Neural crest cell (in vitro differentiated cells): ENCODE measurements around the gene PLPP7. TPM values are rescaled to one million over a fixed set of nuclear protein-coding genes. Genes with fewer than 3 reads are reported as not detected.
"Not testable (repeated sequence)": the region's sequence is repeated elsewhere in the genome, so short reads cannot be mapped to it uniquely, and the experiment has no call there.

Source experiments
- DNase-seq: peaks from one replicate; pipeline ENCODE4 v3.0.0; 2021; ENCODE audit warnings: low read depth, mixed read lengths, low spot score
- H3K27ac Mint-ChIP-seq: one replicate; pipeline ENCODE4 v1.8.0; 2021; ENCODE audit warnings: mild to moderate bottlenecking, mixed read lengths; ENCODE audit not compliant: unreplicated experiment
- H3K27me3 Mint-ChIP-seq: 2 replicates; pipeline ENCODE4 v1.8.0; 2021; ENCODE audit warnings: low read depth, mild to moderate bottlenecking, mixed read lengths
- H3K36me3 Mint-ChIP-seq: 2 replicates; pipeline ENCODE4 v1.8.0; 2021; ENCODE audit warnings: low read depth, mild to moderate bottlenecking, mixed read lengths
- H3K4me1 Mint-ChIP-seq: 2 replicates; pipeline ENCODE4 v1.8.0; 2021; ENCODE audit warnings: mixed read lengths
- H3K4me3 Mint-ChIP-seq: one replicate; pipeline ENCODE4 v1.8.0; 2021; ENCODE audit warnings: mild to moderate bottlenecking, mixed read lengths
- H3K9me3 Mint-ChIP-seq: 2 replicates; pipeline ENCODE4 v1.8.0; 2021; ENCODE audit warnings: mixed read lengths
- total RNA-seq: library from RNA; stranded (reverse); gene quantifications from 2 replicates; pipeline ENCODE4 v1.2.1, GENCODE V29; 2021
- TF ChIP-seq, protein P1 (sequence below): fragments of 200-600 bp; sonication (generic); conservative IDR thresholded peaks from 2 replicates; pipeline ENCODE4 v1.5.0; 2021; ENCODE audit warnings: antibody characterized with exemption, mild to moderate bottlenecking

Gene PLPP7
- total RNA-seq, 1 donor from 2014 or later, result 6.9 TPM

DNA sequence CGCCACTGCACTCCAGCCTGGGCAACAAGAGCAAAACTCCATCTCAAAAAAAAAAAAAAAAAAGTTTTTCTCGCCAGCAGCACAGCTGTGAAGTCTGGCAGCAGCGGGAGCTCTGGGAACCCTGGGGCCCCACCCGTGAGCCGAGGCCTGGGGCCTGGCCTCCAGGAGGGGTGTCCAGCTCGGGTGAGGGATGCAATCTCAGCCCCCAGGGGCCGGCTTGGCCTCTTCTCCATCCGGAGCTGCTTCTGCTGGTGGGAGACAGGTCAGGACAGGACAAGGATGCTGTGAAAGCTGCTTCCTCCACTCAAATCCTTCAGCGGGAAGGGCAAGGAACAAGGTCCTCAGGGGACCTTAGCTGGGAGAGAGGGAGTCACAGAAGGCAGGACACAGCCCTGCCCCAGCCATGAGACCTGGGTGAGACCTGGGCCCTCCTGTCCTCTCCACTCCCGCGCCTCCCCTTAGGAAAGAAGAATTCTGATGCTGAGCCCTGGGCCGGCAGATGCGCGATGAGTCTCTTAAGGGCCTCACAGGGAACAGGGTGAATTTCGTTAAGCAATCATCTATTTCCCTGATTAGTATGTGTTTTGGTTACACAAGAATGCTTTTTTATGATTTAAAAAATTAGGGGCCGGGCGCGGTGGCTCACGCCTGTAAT is 30.6 kb downstream of the PLPP7 start:
- TF ChIP-seq, protein P1, sequence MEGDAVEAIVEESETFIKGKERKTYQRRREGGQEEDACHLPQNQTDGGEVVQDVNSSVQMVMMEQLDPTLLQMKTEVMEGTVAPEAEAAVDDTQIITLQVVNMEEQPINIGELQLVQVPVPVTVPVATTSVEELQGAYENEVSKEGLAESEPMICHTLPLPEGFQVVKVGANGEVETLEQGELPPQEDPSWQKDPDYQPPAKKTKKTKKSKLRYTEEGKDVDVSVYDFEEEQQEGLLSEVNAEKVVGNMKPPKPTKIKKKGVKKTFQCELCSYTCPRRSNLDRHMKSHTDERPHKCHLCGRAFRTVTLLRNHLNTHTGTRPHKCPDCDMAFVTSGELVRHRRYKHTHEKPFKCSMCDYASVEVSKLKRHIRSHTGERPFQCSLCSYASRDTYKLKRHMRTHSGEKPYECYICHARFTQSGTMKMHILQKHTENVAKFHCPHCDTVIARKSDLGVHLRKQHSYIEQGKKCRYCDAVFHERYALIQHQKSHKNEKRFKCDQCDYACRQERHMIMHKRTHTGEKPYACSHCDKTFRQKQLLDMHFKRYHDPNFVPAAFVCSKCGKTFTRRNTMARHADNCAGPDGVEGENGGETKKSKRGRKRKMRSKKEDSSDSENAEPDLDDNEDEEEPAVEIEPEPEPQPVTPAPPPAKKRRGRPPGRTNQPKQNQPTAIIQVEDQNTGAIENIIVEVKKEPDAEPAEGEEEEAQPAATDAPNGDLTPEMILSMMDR, result no peak
- no peak overlapping the region for H3K27ac Mint-ChIP-seq
- H3K9me3 Mint-ChIP-seq, result no peaks in the 10 kb centered on the region
- H3K27me3 Mint-ChIP-seq, result no peaks in the 10 kb centered on the region
- H3K4me3 Mint-ChIP-seq, result no peak overlapping the region
- H3K4me1 Mint-ChIP-seq, result peaks cover 4% of the 10 kb centered on the region
- no peak for DNase-seq
- H3K36me3 Mint-ChIP-seq, result no peaks in the 10 kb centered on the region

DNA sequence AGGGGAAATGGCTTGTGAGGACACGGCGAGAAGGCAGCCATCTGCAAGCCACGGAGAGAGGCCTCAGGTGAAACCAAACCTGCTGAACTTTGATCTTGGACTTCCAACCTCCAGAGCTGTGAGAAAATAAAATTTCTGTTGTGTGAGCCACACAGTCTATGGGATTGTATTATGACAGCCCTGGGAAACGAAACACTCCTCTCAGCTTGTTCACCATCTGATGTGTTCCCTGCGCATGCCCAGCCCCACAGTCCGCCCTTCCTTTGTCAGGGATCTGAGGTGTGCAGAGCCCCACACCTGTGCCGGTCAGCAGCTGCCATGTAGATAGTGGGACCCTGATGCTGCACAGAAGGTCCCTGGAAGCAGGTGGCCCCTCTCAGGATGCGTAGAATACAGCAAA is 34.1 kb downstream of the PLPP7 start:
- TF ChIP-seq, protein P1, result no peak
- Mint-ChIP-seq H3K27ac (no peak overlapping the region), H3K4me1 (peaks cover 1% of the 10 kb centered on the region), H3K9me3 (no peaks in the 10 kb centered on the region), H3K4me3 (no peak overlapping the region), H3K27me3 (no peaks in the 10 kb centered on the region), H3K36me3 (no peaks in the 10 kb centered on the region)
- DNase-seq, result no peak

DNA sequence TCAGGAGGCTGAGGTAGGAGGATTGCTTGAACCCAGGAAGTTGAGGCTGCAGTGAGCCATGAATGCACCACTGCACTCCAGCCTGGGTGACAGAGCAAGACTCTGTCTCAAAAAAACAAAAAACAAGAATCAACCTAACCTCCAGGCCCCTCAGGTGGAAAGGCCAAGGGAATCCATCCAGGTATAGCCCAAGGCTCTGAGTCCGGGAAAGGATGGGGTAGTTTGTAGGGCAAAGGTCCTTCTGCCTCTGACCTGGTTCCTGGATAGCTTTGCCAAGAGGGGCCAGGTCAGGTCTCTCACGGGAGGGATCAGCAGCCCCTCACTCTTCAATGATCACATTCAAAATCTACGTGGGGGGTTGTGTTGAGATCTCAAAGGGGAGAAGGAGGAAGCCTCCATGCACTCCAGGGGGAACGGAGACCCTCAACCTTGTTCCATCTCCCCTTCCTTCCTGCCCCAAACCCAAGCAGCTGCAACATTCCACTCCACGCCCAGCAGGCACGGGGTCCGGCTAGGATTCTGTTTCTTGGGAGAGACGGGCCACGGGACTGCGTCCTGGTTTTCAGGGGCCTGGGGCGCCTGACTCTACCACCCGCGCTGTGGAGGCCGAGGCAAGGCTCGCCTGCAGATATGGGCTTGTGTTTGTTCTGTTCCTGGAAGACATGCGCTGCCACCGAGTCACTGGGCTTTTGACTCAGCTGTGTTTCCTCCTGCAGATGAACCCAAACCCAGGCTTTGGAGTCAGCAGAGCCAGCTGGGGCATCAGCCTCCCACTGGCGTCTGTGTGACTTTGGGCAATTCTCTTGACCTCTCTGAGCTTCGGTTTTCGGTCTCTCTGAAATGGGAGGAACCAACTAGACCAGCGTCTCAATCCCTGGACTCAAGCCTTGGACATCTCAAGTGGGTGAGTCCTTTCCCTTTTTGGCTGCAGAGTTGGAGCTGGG is 35.5 kb downstream of the PLPP7 start:
- no peaks in the 10 kb centered on the region for H3K27me3 Mint-ChIP-seq
- no peak overlapping the region for H3K4me3 Mint-ChIP-seq
- H3K9me3 Mint-ChIP-seq, result no peaks in the 10 kb centered on the region
- H3K27ac Mint-ChIP-seq, result no peak overlapping the region
- TF ChIP-seq, protein P1, result no peak
- DNase-seq, result no peak
- no peaks in the 10 kb centered on the region for H3K4me1 Mint-ChIP-seq
- H3K36me3 Mint-ChIP-seq, result no peaks in the 10 kb centered on the region

DNA sequence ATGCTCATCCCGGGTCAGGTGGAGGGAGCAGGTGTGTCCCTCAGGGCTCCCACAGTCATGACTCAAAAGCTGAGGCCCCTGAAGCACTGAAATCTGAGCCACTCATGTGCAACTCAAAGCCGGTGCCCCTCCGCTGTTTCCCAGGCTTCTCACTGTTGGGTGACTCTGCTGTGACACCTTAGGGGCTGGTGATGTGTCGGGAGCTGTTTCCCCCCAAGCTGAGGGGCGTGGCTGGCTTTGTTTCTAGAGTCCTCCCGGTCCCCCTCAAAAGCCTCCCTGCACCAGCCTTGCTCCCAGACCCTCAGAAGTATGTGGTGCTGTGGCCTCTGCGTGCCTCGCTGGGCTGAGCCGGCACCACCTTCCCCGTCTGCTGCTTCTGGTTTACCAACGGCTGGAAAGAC is 39.7 kb downstream of the PLPP7 start:
- Mint-ChIP-seq H3K36me3 (no peaks in the 10 kb centered on the region), H3K27me3 (no peaks in the 10 kb centered on the region), H3K4me1 (peaks cover 5% of the 10 kb centered on the region), H3K27ac (no peak overlapping the region), H3K4me3 (no peak overlapping the region), H3K9me3 (no peaks in the 10 kb centered on the region)
- no peak for DNase-seq
- TF ChIP-seq, protein P1, result no peak

DNA sequence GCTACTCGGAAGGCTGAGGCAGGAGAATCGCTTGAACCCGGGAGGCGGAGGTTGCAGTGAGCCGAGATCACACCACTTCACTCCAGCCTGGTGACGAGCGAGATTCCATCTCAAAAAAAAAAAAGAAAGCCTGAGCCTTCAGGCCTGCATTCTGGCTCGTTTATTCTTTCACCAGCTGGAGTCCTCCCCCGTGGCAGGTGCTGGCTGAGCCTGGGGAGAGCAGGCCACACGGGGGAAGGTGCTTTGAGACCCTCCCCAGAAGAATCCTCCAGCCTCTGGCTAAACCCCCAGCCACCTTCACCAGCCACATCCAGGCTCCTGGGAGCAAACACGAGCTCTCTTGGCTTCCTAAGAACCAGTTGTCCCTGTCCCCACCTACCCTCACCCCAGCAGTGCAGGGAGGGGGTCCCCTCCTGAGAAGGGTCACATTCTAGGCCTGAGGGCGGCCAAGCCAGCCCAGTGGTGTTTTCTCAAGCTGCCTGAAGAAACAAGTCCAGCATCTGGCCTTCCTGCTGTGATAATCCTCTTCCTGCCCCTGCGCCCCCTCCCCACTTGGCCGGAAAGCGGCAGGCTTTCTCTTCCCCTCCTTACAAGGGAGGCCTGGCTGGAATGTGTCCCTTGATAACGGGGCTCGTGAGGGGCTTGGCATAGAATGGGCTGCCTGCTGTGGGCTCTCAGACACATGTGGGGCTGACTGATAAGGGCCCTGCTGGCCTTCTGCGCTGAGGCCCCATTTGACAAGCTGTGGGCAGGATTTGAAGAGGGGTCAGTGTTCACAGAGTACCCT is 41.5 kb downstream of the PLPP7 start:
- no peaks in the 10 kb centered on the region for H3K9me3 Mint-ChIP-seq
- H3K36me3 Mint-ChIP-seq, result no peaks in the 10 kb centered on the region
- TF ChIP-seq, protein P1, result no peak
- H3K27ac Mint-ChIP-seq, result peak overlapping the region; percentile 91
- DNase-seq, result no peak
- no peak overlapping the region for H3K4me3 Mint-ChIP-seq
- H3K4me1 Mint-ChIP-seq, result peaks cover 5% of the 10 kb centered on the region
- H3K27me3 Mint-ChIP-seq, result no peaks in the 10 kb centered on the region

DNA sequence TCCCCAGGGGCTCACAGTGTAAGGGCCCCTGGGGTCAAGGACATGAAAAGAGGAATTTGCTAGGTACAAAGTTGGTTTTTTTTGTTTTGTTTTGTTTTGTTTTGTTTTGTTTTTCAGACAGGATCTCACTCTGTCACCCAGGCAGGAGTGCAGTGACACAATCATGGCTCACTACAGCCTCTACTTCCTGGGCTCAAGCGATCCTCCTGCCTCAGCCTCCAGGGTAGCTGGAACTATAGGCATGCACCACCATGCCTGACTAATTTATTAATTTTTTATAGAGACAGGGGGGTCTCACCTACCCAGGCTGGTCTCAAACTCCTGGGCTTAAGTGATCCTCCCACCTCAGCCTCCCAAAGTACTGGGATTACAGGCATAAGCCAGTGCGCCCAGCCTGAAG is 42.5 kb downstream of the PLPP7 start:
- H3K27ac Mint-ChIP-seq, H3K36me3 Mint-ChIP-seq, H3K27me3 Mint-ChIP-seq, H3K9me3 Mint-ChIP-seq, H3K4me1 Mint-ChIP-seq, DNase-seq, H3K4me3 Mint-ChIP-seq: not testable (repeated sequence)
